Measurements from ENCODE around the gene ZNF500.

Gene ZNF500

DNA sequence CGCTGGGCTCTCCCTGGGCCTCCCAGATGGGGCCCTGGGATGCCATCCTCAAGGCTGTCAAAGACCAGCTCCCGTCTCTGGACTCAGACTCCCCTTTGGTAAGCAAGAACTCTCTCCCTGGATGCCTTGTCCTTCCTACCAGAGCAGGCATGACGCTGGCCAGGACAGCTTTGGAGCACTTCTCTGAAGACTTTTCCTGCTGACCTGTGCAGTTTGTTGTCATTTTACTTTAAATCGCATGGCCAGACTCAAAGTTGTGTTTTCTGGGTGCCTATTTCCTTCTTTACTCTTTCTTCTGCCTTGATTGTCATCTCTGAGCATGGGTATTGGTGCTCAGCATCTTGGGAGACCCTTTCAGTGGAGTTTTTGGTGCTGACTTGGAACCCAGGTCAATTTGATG is 30.4 kb downstream of the ZNF500 start:
- no peak overlapping the region for H3K4me3 ChIP-seq (ENCODE audit: low read length)
- H3K27ac ChIP-seq (ENCODE audit: low read depth, low read length), result no peak overlapping the region
- no peak overlapping the region for H3K9ac ChIP-seq (ENCODE audit: low read depth, low read length)
- no peaks in the 10 kb centered on the region for H3K27me3 ChIP-seq (ENCODE audit: insufficient read depth, low read length)
- 90% methylated on average over 4 of the region's 4 CpGs for WGBS
- H3K4me1 ChIP-seq (ENCODE audit: insufficient read depth, low read length), result no peaks in the 10 kb centered on the region; the same call in 1 of the 2 replicates
- H3K36me3 ChIP-seq (ENCODE audit: insufficient read depth, low read length), result no peaks in the 10 kb centered on the region
- no peaks in the 10 kb centered on the region for H3K9me3 ChIP-seq (ENCODE audit: insufficient read depth, low read depth, low read length)

DNA sequence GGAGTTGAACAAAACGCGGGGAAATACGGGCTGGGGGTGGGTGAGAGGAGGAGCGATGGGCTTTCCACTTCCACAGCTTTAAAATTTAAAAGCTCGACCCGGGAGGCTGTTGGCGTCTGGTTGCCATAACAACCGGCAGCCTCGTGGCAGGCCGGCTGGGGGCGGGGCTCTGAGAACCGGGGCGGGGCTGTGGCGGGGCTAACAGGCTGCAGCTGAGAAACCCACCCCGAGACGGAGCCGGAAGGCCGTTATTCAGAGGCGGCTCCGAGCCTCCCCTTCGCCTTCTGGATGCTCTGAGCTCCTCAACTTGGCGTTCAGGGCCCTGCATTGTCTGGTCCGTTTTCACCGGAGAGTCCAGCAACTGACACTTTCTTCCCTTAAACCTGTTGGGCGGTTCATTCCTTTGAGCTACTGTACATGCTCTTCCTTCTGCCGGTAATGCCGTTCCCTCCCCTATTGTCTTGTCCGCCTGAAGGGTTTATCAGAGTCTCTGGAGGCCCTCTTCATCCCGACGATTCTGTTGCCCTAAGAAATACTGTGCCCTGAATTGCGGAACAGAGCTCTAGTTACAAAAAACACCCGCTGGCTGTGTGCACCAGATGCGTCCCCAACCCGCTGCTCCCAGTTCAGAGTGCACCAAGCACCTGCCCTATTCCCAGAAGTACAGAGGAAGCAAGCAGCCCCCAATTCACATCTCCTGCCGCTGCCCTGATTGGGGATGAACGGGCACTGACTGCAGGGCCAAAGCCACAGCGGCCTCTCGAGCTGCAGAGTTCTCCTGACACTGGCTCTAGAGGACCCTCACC is 32.0 kb downstream of the ZNF500 start:
- 14% methylated on average over 38 of the region's 38 CpGs for WGBS
- Histone ChIP-seq H3K9me3 (ENCODE audit: insufficient read depth, low read depth, low read length) (no peaks in the 10 kb centered on the region), H3K4me1 (ENCODE audit: insufficient read depth, low read length) (no peaks in the 10 kb centered on the region; the same call in 1 of the 2 replicates), H3K4me3 (ENCODE audit: low read length) (peak overlapping the region; percentile 85), H3K27me3 (ENCODE audit: insufficient read depth, low read length) (no peaks in the 10 kb centered on the region), H3K9ac (ENCODE audit: low read depth, low read length) (peak overlapping the region; percentile 60), H3K36me3 (ENCODE audit: insufficient read depth, low read length) (peaks cover 11% of the 10 kb centered on the region), H3K27ac (ENCODE audit: low read depth, low read length) (peak overlapping the region; percentile 86)

DNA sequence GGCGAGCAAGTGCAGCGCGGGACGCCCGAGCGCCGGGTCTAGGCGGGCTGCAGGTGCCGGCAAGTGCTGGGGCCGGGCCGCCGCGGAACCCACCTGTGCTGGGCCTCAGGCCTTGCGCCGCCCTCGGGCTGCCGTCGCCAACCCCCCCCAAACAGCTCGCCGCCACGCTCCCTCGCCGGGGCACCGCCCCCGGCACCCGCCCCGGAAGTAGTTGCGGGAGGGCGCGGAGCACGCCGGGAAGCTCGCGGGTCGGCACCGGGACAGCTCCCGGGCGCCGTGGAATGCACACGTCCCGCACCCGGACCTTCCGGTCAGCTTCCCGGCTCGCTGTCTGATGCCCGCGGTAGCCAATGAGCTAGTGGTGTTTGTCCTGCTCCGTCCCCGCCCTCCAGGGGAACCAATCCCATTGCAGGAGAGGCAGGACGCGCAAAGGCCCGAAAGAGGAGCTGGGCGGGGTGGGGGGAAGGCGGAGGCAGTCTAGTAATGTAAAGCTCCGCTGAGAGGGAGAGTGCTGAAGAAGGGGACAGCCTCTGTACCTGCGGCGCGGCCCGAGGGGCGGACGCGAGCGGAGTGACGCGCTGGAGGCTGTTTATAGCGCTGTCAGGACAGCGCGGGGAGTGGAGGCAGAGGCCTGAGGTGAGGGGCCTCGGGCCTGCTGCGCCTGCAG is 32.8 kb downstream of the ZNF500 start, which contains the start of the genes ANKS3 and DNAAF8:
Gene ANKS3, minus strand, starts transcription at position 209 of the 667 bp plus-strand sequence. CDS start 4,122 bp downstream, outside the sequence.
Gene DNAAF8, plus strand, starts transcription at position 475 of the 667 bp plus-strand sequence. CDS start 1,978 bp downstream, outside the sequence.
- WGBS, result under 1% methylated on average over 70 of the region's 70 CpGs
- peak within 1 kb of the TSS; percentile 86 for H3K27ac ChIP-seq (ENCODE audit: low read depth, low read length)
- H3K9me3 ChIP-seq (ENCODE audit: insufficient read depth, low read depth, low read length), result no peaks in the 10 kb centered on the region
- H3K4me3 ChIP-seq (ENCODE audit: low read length), result peak within 1 kb of the TSS; percentile 85
- H3K27me3 ChIP-seq (ENCODE audit: insufficient read depth, low read length), result no peaks in the 10 kb centered on the region
- H3K9ac ChIP-seq (ENCODE audit: low read depth, low read length), result peak within 1 kb of the TSS; percentile 83
- peaks cover 17% of the 10 kb centered on the region for H3K36me3 ChIP-seq (ENCODE audit: insufficient read depth, low read length)
- H3K4me1 ChIP-seq (ENCODE audit: insufficient read depth, low read length), result no peaks in the 10 kb centered on the region; the same call in 1 of the 2 replicates

DNA sequence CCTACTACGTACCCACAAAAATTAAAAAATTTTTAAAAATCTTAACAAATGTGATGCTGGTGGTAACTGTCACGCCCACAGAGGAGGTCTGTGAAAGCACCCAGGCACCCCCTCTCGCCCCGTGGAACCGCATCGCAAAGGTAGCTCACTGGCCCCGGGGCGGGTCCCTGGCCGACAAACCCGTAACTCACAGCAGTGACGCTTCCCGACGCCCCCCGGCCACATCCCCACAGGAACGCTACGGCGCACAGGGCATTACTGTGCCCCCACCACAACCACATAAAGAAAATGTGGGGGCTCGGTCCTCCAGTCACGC is 33.3 kb downstream of the ZNF500 start:
- Histone ChIP-seq H3K9ac (ENCODE audit: low read depth, low read length) (peak overlapping the region; percentile 83), H3K4me1 (ENCODE audit: insufficient read depth, low read length) (no peaks in the 10 kb centered on the region; the same call in 1 of the 2 replicates), H3K36me3 (ENCODE audit: insufficient read depth, low read length) (peaks cover 21% of the 10 kb centered on the region), H3K9me3 (ENCODE audit: insufficient read depth, low read depth, low read length) (no peaks in the 10 kb centered on the region), H3K4me3 (ENCODE audit: low read length) (peak overlapping the region; percentile 85), H3K27me3 (ENCODE audit: insufficient read depth, low read length) (no peaks in the 10 kb centered on the region), H3K27ac (ENCODE audit: low read depth, low read length) (peak overlapping the region; percentile 86; the same call in 1 of the 2 replicates)
- WGBS, result under 1% methylated on average over 18 of the region's 19 CpGs

DNA sequence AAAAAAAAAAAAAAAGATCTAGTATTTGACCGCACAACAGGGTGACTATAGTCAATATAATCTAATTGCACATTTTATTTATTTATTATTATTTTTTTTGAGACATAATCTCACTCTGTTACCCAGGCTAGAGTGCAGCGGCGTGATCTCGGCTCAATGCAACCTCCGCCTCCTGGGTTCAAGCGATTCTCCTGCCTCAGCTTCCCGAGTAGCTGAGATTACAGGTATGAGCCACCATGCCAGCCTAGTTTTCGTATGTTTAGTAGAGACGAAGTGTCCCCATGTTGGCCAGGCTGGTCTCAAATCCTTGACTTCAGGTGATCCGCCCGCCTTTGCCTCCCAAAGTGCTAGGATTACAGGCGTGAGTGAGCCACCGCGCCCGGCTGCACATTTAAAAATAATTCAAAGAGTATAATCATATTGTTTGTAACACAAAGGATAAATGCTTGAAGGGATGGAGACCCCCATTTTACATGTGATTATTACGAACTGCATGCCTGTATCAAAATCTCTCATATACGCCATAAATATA is 33.7 kb downstream of the ZNF500 start:
- Histone ChIP-seq H3K9me3 (ENCODE audit: insufficient read depth, low read depth, low read length) (no peaks in the 10 kb centered on the region), H3K4me3 (ENCODE audit: low read length) (peak overlapping the region; percentile 85), H3K27ac (ENCODE audit: low read depth, low read length) (no peak overlapping the region), H3K27me3 (ENCODE audit: insufficient read depth, low read length) (no peaks in the 10 kb centered on the region), H3K9ac (ENCODE audit: low read depth, low read length) (peak overlapping the region; percentile 83), H3K4me1 (ENCODE audit: insufficient read depth, low read length) (no peaks in the 10 kb centered on the region; the same call in 1 of the 2 replicates), H3K36me3 (ENCODE audit: insufficient read depth, low read length) (peaks cover 22% of the 10 kb centered on the region)
- WGBS, result 28% methylated on average over 13 of the region's 17 CpGs

DNA sequence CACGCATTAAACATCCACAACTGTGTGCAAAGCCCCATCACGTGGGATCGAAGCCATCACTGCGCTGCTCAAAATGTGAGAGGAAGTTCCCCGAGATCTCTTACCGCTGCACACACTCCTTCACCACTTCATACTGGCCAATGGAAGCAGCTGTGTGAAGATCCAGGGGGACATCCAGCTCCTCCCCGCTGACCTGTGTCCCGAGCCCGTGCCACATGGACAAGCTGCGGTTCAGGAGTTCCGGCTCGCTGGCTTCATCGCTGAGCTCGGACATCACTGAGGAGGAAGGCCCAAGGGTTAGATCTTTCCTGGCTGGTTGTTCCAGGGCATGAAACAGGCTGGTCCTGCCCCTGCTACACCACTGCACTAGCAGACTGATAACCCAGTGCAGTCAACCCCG is 37.1 kb downstream of the ZNF500 start:
- H3K9ac ChIP-seq (ENCODE audit: low read depth, low read length), result no peak overlapping the region
- no peak overlapping the region for H3K4me3 ChIP-seq (ENCODE audit: low read length)
- WGBS, result 97% methylated on average over 15 of the region's 15 CpGs
- peaks cover 46% of the 10 kb centered on the region for H3K36me3 ChIP-seq (ENCODE audit: insufficient read depth, low read length)
- H3K27ac ChIP-seq (ENCODE audit: low read depth, low read length), result no peak overlapping the region
- H3K4me1 ChIP-seq (ENCODE audit: insufficient read depth, low read length), result no peaks in the 10 kb centered on the region
- no peaks in the 10 kb centered on the region for H3K9me3 ChIP-seq (ENCODE audit: insufficient read depth, low read depth, low read length)
- H3K27me3 ChIP-seq (ENCODE audit: insufficient read depth, low read length), result no peaks in the 10 kb centered on the region

DNA sequence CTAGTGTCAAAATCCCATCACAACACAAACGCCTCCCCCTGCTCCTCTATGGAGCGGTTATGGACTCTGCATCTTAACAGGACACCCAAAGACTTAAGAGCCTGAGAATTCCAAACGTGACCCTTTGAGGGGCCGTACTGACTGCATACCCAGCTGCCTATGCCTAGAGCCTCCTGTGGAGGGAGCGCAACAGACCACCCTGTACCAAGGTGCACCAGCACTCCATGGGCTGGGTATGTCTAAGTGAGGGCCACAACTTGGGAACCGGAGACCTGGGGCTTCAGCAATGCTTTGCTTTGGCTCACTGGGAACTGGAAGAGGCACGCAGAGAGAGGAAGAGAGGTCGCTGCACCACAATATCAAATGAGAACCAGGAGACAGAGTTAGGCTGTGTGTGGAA is 38.3 kb downstream of the ZNF500 start:
- Histone ChIP-seq H3K9ac (ENCODE audit: low read depth, low read length) (no peak overlapping the region), H3K4me1 (ENCODE audit: insufficient read depth, low read length) (no peaks in the 10 kb centered on the region), H3K27me3 (ENCODE audit: insufficient read depth, low read length) (no peaks in the 10 kb centered on the region), H3K36me3 (ENCODE audit: insufficient read depth, low read length) (peaks cover 58% of the 10 kb centered on the region), H3K4me3 (ENCODE audit: low read length) (no peak overlapping the region), H3K9me3 (ENCODE audit: insufficient read depth, low read depth, low read length) (no peaks in the 10 kb centered on the region), H3K27ac (ENCODE audit: low read depth, low read length) (no peak overlapping the region)
- WGBS, result 93% methylated on average over 8 of the region's 8 CpGs

DNA sequence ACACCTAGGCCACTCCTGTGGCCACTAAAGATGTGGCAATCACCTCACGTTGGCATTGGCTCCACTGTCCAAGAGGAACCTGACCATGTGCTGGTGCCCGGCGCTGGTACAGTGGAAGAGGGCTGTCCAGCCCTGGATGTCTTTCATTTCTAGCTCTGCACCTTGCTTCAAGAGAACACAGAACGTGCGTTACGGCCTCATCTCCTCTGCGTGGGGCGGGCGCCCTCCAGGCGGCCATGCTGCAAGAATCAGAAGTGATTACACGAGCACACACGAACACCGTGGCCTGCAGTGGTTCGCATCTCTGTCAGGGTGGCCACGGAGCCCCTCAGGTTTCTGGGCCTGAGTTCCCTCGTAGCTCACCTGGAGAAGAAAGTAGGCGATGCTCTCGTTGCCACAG is 40.3 kb downstream of the ZNF500 start:
- no peaks in the 10 kb centered on the region for H3K4me1 ChIP-seq (ENCODE audit: insufficient read depth, low read length)
- peaks cover 73% of the 10 kb centered on the region for H3K36me3 ChIP-seq (ENCODE audit: insufficient read depth, low read length)
- H3K4me3 ChIP-seq (ENCODE audit: low read length), result no peak overlapping the region
- WGBS, result 95% methylated on average over 18 of the region's 18 CpGs
- no peak overlapping the region for H3K27ac ChIP-seq (ENCODE audit: low read depth, low read length)
- H3K27me3 ChIP-seq (ENCODE audit: insufficient read depth, low read length), result no peaks in the 10 kb centered on the region
- H3K9ac ChIP-seq (ENCODE audit: low read depth, low read length), result no peak overlapping the region
- no peaks in the 10 kb centered on the region for H3K9me3 ChIP-seq (ENCODE audit: insufficient read depth, low read depth, low read length)

DNA sequence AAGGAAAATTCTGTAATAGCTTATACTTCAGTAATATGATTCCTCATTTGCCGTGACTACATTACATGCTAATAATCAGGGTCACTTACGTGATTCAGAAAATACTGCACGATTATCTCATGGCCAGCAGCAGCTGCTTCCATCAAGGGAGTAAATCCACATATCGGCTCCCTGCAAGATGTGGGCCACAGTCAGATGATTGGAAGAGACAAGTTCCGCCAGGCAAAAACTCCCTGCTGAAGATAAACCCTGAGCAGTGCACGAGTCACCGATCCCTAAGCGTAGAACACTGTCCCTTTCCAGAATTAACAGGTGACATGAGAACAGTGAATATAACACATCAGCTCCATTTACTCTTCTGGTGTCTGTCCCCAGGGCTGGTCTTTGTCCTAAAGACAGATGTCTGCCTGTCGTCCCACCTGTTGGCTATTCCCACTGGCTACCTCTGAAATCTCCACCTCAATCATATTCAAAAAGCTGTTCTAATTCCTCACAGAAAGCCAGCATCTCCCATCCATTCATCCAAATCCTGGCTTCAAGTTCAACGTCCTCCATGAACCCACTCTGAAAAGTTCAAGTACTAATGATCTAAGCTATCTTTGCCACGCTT is 42.2 kb downstream of the ZNF500 start:
- H3K9ac ChIP-seq (ENCODE audit: low read depth, low read length), result no peak overlapping the region
- H3K36me3 ChIP-seq (ENCODE audit: insufficient read depth, low read length), result peaks cover 63% of the 10 kb centered on the region
- no peaks in the 10 kb centered on the region for H3K4me1 ChIP-seq (ENCODE audit: insufficient read depth, low read length)
- no peaks in the 10 kb centered on the region for H3K27me3 ChIP-seq (ENCODE audit: insufficient read depth, low read length)
- H3K27ac ChIP-seq (ENCODE audit: low read depth, low read length), result no peak overlapping the region
- H3K9me3 ChIP-seq (ENCODE audit: insufficient read depth, low read depth, low read length), result no peaks in the 10 kb centered on the region
- no peak overlapping the region for H3K4me3 ChIP-seq (ENCODE audit: low read length)
- WGBS, result 94% methylated on average over 11 of the region's 11 CpGs

DNA sequence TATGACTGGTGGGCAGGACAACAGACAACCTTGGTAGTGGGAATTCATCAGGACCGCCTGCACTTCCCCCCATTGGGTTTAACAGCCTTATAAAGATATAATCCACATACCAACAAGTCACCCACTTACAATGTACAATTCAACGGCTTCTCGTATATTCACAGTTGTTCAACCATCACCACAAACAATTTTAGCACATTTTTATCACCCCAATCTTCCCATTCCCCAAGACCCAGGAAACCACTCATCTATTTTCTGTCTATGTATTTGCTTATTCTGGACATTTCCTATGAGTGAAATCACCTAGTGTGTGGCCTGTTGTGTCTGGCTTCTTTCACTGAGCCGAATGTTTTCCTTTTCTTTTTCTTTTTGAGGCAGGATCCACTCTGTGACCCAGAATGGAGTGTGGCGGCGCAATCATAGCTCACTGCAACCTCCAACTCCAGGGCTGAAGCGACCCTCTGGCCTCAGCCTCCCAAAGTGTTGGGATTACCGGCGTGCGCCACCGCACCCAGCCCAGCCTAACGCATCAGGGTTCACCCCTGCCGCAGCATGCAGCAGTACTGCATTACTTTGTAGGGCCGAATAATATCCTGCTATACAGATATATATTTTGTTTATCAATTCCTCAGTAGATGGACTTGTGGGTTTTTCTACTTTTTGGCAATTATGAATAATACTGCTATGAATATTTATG is 43.7 kb downstream of the ZNF500 start:
- Histone ChIP-seq H3K9ac (ENCODE audit: low read depth, low read length) (no peak overlapping the region), H3K9me3 (ENCODE audit: insufficient read depth, low read depth, low read length) (no peaks in the 10 kb centered on the region), H3K36me3 (ENCODE audit: insufficient read depth, low read length) (peaks cover 54% of the 10 kb centered on the region), H3K4me3 (ENCODE audit: low read length) (no peak overlapping the region), H3K4me1 (ENCODE audit: insufficient read depth, low read length) (peaks cover 8% of the 10 kb centered on the region; the same call in 1 of the 2 replicates), H3K27ac (ENCODE audit: low read depth, low read length) (no peak overlapping the region), H3K27me3 (ENCODE audit: insufficient read depth, low read length) (no peaks in the 10 kb centered on the region)
- 96% methylated on average over 13 of the region's 14 CpGs for WGBS

Measured in HUES64 (cell line).